Loucy (cell line): ENCODE measurements around the gene CLMP.

Experiments used
- H2AFZ ChIP-seq: fragments of 200-600 bp; sonication (generic); 2 replicates; pipeline ENCODE4 v1.6.0; 2016; ENCODE audit warnings: antibody characterized with exemption, mild to moderate bottlenecking, low read length, moderate library complexity
- H3F3A ChIP-seq: fragments of 200-600 bp; 2 replicates; pipeline ENCODE4 v1.6.0; 2016; ENCODE audit warnings: antibody characterized with exemption, low read depth, mild to moderate bottlenecking
- H3K27me3 ChIP-seq: fragments of 200-600 bp; sonication (generic); 2 replicates; pipeline ENCODE4 v1.6.1; 2014; ENCODE audit warnings: low read length, mild to moderate bottlenecking; ENCODE audit not compliant: insufficient read depth, poor library complexity, severe bottlenecking
- H3K36me3 ChIP-seq: fragments of 200-600 bp; sonication (generic); 2 replicates; pipeline ENCODE4 v1.6.1; 2016; ENCODE audit warnings: low read length; ENCODE audit not compliant: insufficient read depth
- H3K4me1 ChIP-seq: fragments of 200-600 bp; sonication (generic); 2 replicates; pipeline ENCODE4 v1.5.1; 2014; ENCODE audit warnings: low read length, mild to moderate bottlenecking; ENCODE audit not compliant: insufficient read depth, poor library complexity, severe bottlenecking
- H3K4me2 ChIP-seq: fragments of 200-600 bp; sonication (generic); 2 replicates; pipeline ENCODE4 v1.6.0; 2014; ENCODE audit warnings: antibody characterized with exemption, low read length, low read depth, mild to moderate bottlenecking; ENCODE audit not compliant: poor library complexity, severe bottlenecking
- H3K4me3 ChIP-seq: fragments of 200-600 bp; sonication (generic); 2 replicates; pipeline ENCODE4 v1.5.1; 2014; ENCODE audit warnings: low read length, mild to moderate bottlenecking, mixed read lengths; ENCODE audit not compliant: poor library complexity, severe bottlenecking
- H3K79me2 ChIP-seq: fragments of 200-600 bp; sonication (generic); 2 replicates; pipeline ENCODE4 v1.6.1; 2014; ENCODE audit warnings: low read length; ENCODE audit not compliant: insufficient read depth
- H3K9ac ChIP-seq: fragments of 200-600 bp; sonication (generic); 2 replicates; pipeline ENCODE4 v1.6.0; 2014; ENCODE audit warnings: mild to moderate bottlenecking, low read depth, low read length, moderate library complexity; ENCODE audit not compliant: poor library complexity, severe bottlenecking
- H3K9me2 ChIP-seq: fragments of 200-600 bp; sonication (generic); replicated peaks from 2 replicates; pipeline ENCODE4 v1.6.1; 2016; ENCODE audit warnings: low read depth, low read length, mixed read lengths
- H3K9me3 ChIP-seq: fragments of 200-600 bp; sonication (generic); 2 replicates; pipeline ENCODE4 v1.6.1; 2014; ENCODE audit warnings: mild to moderate bottlenecking, antibody characterized with exemption, low read length, low read depth; ENCODE audit not compliant: insufficient read depth
- H4K20me1 ChIP-seq: fragments of 200-600 bp; sonication (generic); 2 replicates; pipeline ENCODE4 v1.6.0; 2014; ENCODE audit warnings: antibody characterized with exemption, low read length, mild to moderate bottlenecking; ENCODE audit not compliant: insufficient read depth, poor library complexity, severe bottlenecking
- CTCF ChIP-seq: fragments of 200-600 bp; sonication (generic); conservative IDR thresholded peaks from 2 replicates; pipeline ENCODE4 v1.5.1; 2014; ENCODE audit warnings: mild to moderate bottlenecking, antibody characterized with exemption, low read length
- EZH2phosphoT487 ChIP-seq: fragments of 200-600 bp; IDR thresholded peaks from 2 replicates; pipeline ENCODE4 v1.6.1; 2018; ENCODE audit warnings: antibody characterized with exemption, mild to moderate bottlenecking, moderate library complexity, borderline replicate concordance

Gene CLMP

GRCh38 chr11:123116486-123116885 is 78.6 kb downstream of the CLMP start:
- Histone ChIP-seq H3K36me3 (no peaks in the 10 kb centered on the region), H3K9me2 (no peaks in the 10 kb centered on the region), H3K79me2 (no peaks in the 10 kb centered on the region), H3K4me1 (no peaks in the 10 kb centered on the region), H4K20me1 (no peaks in the 10 kb centered on the region), H3K4me3 (no peak overlapping the region), H2AFZ (no peak overlapping the region), H3K9ac (no peak overlapping the region), H3K4me2 (no peak overlapping the region), H3K27me3 (no peaks in the 10 kb centered on the region), H3F3A (no peaks in the 10 kb centered on the region), H3K9me3 (no peaks in the 10 kb centered on the region)
- TF ChIP-seq CTCF (no peak), EZH2phosphoT487 (no peak)

- no peaks in the 10 kb centered on the region for H3K36me3 ChIP-seq
- H3K4me2 ChIP-seq: no peak overlapping the region
- no peak overlapping the region for H2AFZ ChIP-seq
- no peaks in the 10 kb centered on the region for H3K4me1 ChIP-seq
- H3K9ac ChIP-seq: no peak overlapping the region
- H3K79me2 ChIP-seq: no peaks in the 10 kb centered on the region
- no peak overlapping the region for H3K4me3 ChIP-seq
- no peaks in the 10 kb centered on the region for H4K20me1 ChIP-seq
- no peaks in the 10 kb centered on the region for H3K9me3 ChIP-seq
- no peaks in the 10 kb centered on the region for H3K9me2 ChIP-seq
- H3K27me3 ChIP-seq: no peaks in the 10 kb centered on the region
- peak; percentile 91 for TF ChIP-seq CTCF
- no peak for TF ChIP-seq EZH2phosphoT487
- no peaks in the 10 kb centered on the region for H3F3A ChIP-seq
Measured at GRCh38 chr11:123111465-123111864, 83.6 kb downstream of the CLMP start.

GRCh38 chr11:123110397-123110796 is 84.7 kb downstream of the CLMP start:
- Histone ChIP-seq H3K4me1 (no peaks in the 10 kb centered on the region), H3F3A (no peaks in the 10 kb centered on the region), H4K20me1 (no peaks in the 10 kb centered on the region), H3K9ac (no peak overlapping the region), H3K9me2 (no peaks in the 10 kb centered on the region), H3K4me3 (no peak overlapping the region), H3K9me3 (no peaks in the 10 kb centered on the region), H3K4me2 (no peak overlapping the region), H2AFZ (no peak overlapping the region), H3K27me3 (no peaks in the 10 kb centered on the region), H3K36me3 (no peaks in the 10 kb centered on the region), H3K79me2 (no peaks in the 10 kb centered on the region)
- TF ChIP-seq EZH2phosphoT487 (no peak), CTCF (no peak)
